GM23338 (cell line): Measurements from ENCODE around the gene KCNT2. TPM values are rescaled to one million over a fixed set of nuclear protein-coding genes. Genes with fewer than 3 reads are reported as not detected.

Experiments used
- ATAC-seq: fragments of 200-7000 bp; cut with Tn5 transposase; 3 replicates; pipeline ENCODE4 v1.9.1; 2020
- DNase-seq: peaks from one replicate; pipeline ENCODE4 v3.0.0-alpha.2; 2015; ENCODE audit warnings: low spot score
- H2AFZ ChIP-seq: fragments of 200-600 bp; sonication (generic); 2 replicates; pipeline ENCODE4 v1.8.0; 2016; ENCODE audit warnings: antibody characterized with exemption, mild to moderate bottlenecking, moderate library complexity
- H3F3A ChIP-seq: fragments of 200-600 bp; sonication (generic); replicated peaks from 2 replicates; pipeline ENCODE4 v1.8.0; 2017; ENCODE audit warnings: antibody characterized with exemption, mixed run types, low read depth
- H3K27ac ChIP-seq: fragments of 200-600 bp; sonication (generic); 2 replicates; pipeline ENCODE4 v1.6.1; 2016; ENCODE audit warnings: low read depth
- H3K27me3 ChIP-seq: fragments of 200-600 bp; sonication (generic); 2 replicates; pipeline ENCODE4 v1.8.0; 2016; ENCODE audit warnings: mild to moderate bottlenecking, mixed run types, moderate library complexity; ENCODE audit not compliant: insufficient read depth
- H3K36me3 ChIP-seq: fragments of 200-600 bp; sonication (generic); 2 replicates; pipeline ENCODE4 v1.8.0; 2016; ENCODE audit warnings: mild to moderate bottlenecking; ENCODE audit not compliant: insufficient read depth
- H3K4me1 ChIP-seq: fragments of 200-600 bp; sonication (generic); 2 replicates; pipeline ENCODE4 v1.8.0; 2016; ENCODE audit warnings: mild to moderate bottlenecking, moderate library complexity; ENCODE audit not compliant: insufficient read depth
- H3K4me2 ChIP-seq: fragments of 200-600 bp; sonication (generic); 2 replicates; pipeline ENCODE4 v1.7.1; 2017; ENCODE audit warnings: mixed run types
- H3K4me3 ChIP-seq: fragments of 200-600 bp; sonication (generic); 2 replicates; pipeline ENCODE4 v1.6.1; 2016; ENCODE audit warnings: mixed run types
- H3K79me2 ChIP-seq: fragments of 200-600 bp; sonication (generic); replicated peaks from 2 replicates; pipeline ENCODE4 v1.8.0; 2017; ENCODE audit warnings: mild to moderate bottlenecking; ENCODE audit not compliant: insufficient read depth
- H3K9me2 ChIP-seq: fragments of 200-600 bp; sonication (generic); 2 replicates; pipeline ENCODE4 v1.8.0; 2017; ENCODE audit not compliant: insufficient read depth
- H4K20me1 ChIP-seq: fragments of 200-600 bp; sonication (generic); replicated peaks from 2 replicates; pipeline ENCODE4 v1.8.0; 2017; ENCODE audit warnings: mild to moderate bottlenecking; ENCODE audit not compliant: insufficient read depth
- H3K27ac Mint-ChIP-seq: 2 replicates; pipeline ENCODE4 v1.8.0; 2020; ENCODE audit warnings: inconsistent platforms, mild to moderate bottlenecking, moderate library complexity, mixed read lengths
- H3K27me3 Mint-ChIP-seq: 3 replicates; pipeline ENCODE4 v1.8.0; 2022; ENCODE audit warnings: low read depth, mild to moderate bottlenecking, moderate library complexity, mixed read lengths, inconsistent platforms; ENCODE audit not compliant: insufficient read depth, poor library complexity
- H3K36me3 Mint-ChIP-seq: 3 replicates; pipeline ENCODE4 v1.8.0; 2021; ENCODE audit warnings: low read depth, mild to moderate bottlenecking, inconsistent platforms, moderate library complexity, mixed read lengths
- H3K4me1 Mint-ChIP-seq: 3 replicates; pipeline ENCODE4 v1.8.0; 2020; ENCODE audit warnings: mild to moderate bottlenecking, inconsistent platforms, mixed read lengths
- H3K4me3 Mint-ChIP-seq: 3 replicates; pipeline ENCODE4 v1.8.0; 2021; ENCODE audit warnings: moderate library complexity, mild to moderate bottlenecking, inconsistent platforms, mixed read lengths
- H3K9me3 Mint-ChIP-seq: 3 replicates; pipeline ENCODE4 v1.8.0; 2020; ENCODE audit warnings: moderate library complexity, mild to moderate bottlenecking, inconsistent platforms, mixed read lengths
- CREB1 ChIP-seq: fragments of 250-450 bp; sonication (Bioruptor Pico); IDR thresholded peaks from 2 replicates; pipeline ENCODE4 v1.5.0; 2020; ENCODE audit warnings: low read depth, mild to moderate bottlenecking, moderate library complexity
- NANOG ChIP-seq: IDR thresholded peaks from 2 replicates; pipeline ENCODE4 v1.6.1; 2016; ENCODE audit warnings: antibody characterized with exemption, borderline replicate concordance
- POLR2AphosphoS5 ChIP-seq: IDR thresholded peaks from 2 replicates; pipeline ENCODE4 v1.6.1; 2016; ENCODE audit warnings: antibody characterized with exemption, low read depth
- ZNF331 ChIP-seq: fragments of 250-450 bp; sonication (Bioruptor Pico); IDR thresholded peaks from 2 replicates; pipeline ENCODE4 v1.5.0; 2020; ENCODE audit warnings: low read depth, mild to moderate bottlenecking, moderate library complexity
- long read RNA-seq: library from polyadenylated mRNA; unstranded; transcript quantifications from one replicate; pipeline ENCODE4 v2.0.0, GENCODE V29; 2020; ENCODE audit not compliant: unreplicated experiment
- polyA plus RNA-seq: library from polyadenylated mRNA; unstranded; fragments of >200 nt; fragmentation: Nextera tagmentation; extraction: Ambion mirVana; gene quantifications from 2 replicates; pipeline ENCODE4 v1.2.1, GENCODE V29; 2016
- total RNA-seq: library from RNA; depleted of rRNA; stranded (reverse); fragments of >200 nt; shearing (Covaris generic); gene quantifications from 2 replicates; pipeline ENCODE4 v1.2.3, GENCODE V29; 2014; rRNA removed
- TF ChIP-seq, protein P1 (sequence below), 2 experiments: fragments of 200-600 bp in 1 of 2; sonication (generic) in 1 of 2; conservative IDR thresholded peaks; 2 replicates each; pipeline versions ENCODE4 v1.5.1 to v1.6.1; 2016 to 2017; ENCODE audit warnings: antibody characterized with exemption in 2 of 2, low read depth in 2 of 2, mild to moderate bottlenecking in 2 of 2, moderate library complexity in 1 of 2
- TF ChIP-seq, protein P2 (sequence below): fragments of 250-450 bp; sonication (Bioruptor Pico); IDR thresholded peaks from 2 replicates; pipeline ENCODE4 v1.5.0; 2020; ENCODE audit warnings: mild to moderate bottlenecking, moderate library complexity
- TF ChIP-seq, protein P3 (sequence below): IDR thresholded peaks from 2 replicates; pipeline ENCODE4 v1.6.1; 2016; ENCODE audit warnings: antibody characterized with exemption

KCNT2 gene
- total RNA-seq (10.1 and 13.4 TPM in 2 replicates), polyA plus RNA-seq (3.5 and 5.4 TPM in 2 replicates)
- long read RNA-seq, partial matches to known transcripts, result 4 of 6 reads
- long read RNA-seq, other reads (novel, unspliced or antisense), result 2 of 6 reads

DNA sequence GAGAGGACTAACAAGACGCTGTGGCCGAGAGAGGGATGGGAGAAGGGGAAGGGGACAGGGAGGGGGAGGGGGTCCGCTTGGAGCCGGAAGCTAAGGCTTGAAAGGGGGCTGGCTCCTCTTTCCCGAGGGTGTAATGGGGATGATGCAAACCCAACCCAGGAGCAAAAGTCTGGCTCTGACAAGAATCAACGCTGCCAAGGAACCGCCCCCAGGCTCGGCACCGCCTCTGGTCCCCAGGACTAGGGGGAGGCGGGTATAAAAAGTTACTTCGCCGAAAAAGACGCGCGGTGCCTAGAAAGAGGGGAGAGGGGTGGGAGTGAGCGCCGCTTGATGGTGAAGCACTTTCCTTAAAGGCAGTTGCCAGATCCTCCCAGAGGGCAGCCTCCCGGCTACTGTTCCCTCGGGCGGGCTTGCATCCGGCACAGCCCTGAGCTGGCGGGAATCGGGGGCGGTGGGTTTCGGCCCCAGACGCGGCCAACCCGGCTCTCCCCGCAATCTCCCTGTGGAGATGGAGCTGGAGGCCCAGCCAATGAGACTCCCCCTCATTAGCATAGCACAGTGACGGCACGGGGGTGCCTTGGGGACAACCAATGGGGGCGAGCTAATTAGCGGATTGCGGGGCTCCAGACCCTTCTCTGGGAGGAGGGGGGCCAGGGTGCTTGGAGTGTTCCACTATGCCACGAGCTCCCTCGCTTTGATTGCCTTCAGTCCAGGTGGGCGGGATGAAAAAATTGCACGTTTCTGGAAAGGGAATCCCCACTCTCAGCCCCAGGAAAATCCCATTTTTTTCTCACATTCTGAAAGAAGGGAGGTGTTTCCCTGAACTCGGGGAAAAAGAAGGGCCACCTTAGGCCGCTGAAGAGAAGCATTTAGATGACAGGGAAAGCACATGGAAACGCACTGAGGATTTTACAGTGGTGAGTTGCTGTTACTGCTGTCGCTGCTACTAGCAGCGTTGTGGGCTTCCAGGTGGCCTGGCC, at the start of gene KCNT2:
Gene KCNT2, minus strand, starts transcription at position 51 of the 980 bp plus-strand sequence. CDS start 131 bp downstream, outside the sequence.
- Histone ChIP-seq H3F3A (peaks cover 9% of the 10 kb centered on the region), H4K20me1 (no peaks in the 10 kb centered on the region), H3K27me3 (no peaks in the 10 kb centered on the region), H2AFZ (peak within 1 kb of the TSS; percentile 45), H3K79me2 (peaks cover 42% of the 10 kb centered on the region), H3K4me2 (peak within 1 kb of the TSS; percentile 92), H3K9me2 (no peaks in the 10 kb centered on the region), H3K4me1 (peaks cover 38% of the 10 kb centered on the region), H3K27ac (peak within 1 kb of the TSS; percentile 100), H3K4me3 (peak within 1 kb of the TSS; percentile 84), H3K36me3 (no peaks in the 10 kb centered on the region; the same call in 1 of the 2 replicates)
- Mint-ChIP-seq H3K4me1 (peaks cover 44% of the 10 kb centered on the region), H3K27ac (peak within 1 kb of the TSS; percentile 99), H3K9me3 (no peaks in the 10 kb centered on the region), H3K27me3 (peaks cover 3% of the 10 kb centered on the region), H3K4me3 (peak within 1 kb of the TSS; percentile 97), H3K36me3 (0 out of 3 replicates have a peak, but pooled peaks cover 3% of the 10 kb centered on the region)
- DNase-seq (peak; percentile 99), ATAC-seq (peak; percentile 93)
- TF ChIP-seq CREB1 (CRISPR knock-in tag) (peak; percentile 73), POLR2AphosphoS5 (peak; percentile 86), ZNF331 (CRISPR knock-in tag) (no peak), NANOG (0 out of 2 replicates have a peak, but pooled peaks have one; percentile 15)
- TF ChIP-seq, protein P1, sequence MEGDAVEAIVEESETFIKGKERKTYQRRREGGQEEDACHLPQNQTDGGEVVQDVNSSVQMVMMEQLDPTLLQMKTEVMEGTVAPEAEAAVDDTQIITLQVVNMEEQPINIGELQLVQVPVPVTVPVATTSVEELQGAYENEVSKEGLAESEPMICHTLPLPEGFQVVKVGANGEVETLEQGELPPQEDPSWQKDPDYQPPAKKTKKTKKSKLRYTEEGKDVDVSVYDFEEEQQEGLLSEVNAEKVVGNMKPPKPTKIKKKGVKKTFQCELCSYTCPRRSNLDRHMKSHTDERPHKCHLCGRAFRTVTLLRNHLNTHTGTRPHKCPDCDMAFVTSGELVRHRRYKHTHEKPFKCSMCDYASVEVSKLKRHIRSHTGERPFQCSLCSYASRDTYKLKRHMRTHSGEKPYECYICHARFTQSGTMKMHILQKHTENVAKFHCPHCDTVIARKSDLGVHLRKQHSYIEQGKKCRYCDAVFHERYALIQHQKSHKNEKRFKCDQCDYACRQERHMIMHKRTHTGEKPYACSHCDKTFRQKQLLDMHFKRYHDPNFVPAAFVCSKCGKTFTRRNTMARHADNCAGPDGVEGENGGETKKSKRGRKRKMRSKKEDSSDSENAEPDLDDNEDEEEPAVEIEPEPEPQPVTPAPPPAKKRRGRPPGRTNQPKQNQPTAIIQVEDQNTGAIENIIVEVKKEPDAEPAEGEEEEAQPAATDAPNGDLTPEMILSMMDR (conservative IDR thresholded peaks at IDR 0.05; ENCODE audit: low read depth in 2 of 2), result peak; percentile 12 to 30; a peak in 3 of 4 replicates
- TF ChIP-seq, protein P2, sequence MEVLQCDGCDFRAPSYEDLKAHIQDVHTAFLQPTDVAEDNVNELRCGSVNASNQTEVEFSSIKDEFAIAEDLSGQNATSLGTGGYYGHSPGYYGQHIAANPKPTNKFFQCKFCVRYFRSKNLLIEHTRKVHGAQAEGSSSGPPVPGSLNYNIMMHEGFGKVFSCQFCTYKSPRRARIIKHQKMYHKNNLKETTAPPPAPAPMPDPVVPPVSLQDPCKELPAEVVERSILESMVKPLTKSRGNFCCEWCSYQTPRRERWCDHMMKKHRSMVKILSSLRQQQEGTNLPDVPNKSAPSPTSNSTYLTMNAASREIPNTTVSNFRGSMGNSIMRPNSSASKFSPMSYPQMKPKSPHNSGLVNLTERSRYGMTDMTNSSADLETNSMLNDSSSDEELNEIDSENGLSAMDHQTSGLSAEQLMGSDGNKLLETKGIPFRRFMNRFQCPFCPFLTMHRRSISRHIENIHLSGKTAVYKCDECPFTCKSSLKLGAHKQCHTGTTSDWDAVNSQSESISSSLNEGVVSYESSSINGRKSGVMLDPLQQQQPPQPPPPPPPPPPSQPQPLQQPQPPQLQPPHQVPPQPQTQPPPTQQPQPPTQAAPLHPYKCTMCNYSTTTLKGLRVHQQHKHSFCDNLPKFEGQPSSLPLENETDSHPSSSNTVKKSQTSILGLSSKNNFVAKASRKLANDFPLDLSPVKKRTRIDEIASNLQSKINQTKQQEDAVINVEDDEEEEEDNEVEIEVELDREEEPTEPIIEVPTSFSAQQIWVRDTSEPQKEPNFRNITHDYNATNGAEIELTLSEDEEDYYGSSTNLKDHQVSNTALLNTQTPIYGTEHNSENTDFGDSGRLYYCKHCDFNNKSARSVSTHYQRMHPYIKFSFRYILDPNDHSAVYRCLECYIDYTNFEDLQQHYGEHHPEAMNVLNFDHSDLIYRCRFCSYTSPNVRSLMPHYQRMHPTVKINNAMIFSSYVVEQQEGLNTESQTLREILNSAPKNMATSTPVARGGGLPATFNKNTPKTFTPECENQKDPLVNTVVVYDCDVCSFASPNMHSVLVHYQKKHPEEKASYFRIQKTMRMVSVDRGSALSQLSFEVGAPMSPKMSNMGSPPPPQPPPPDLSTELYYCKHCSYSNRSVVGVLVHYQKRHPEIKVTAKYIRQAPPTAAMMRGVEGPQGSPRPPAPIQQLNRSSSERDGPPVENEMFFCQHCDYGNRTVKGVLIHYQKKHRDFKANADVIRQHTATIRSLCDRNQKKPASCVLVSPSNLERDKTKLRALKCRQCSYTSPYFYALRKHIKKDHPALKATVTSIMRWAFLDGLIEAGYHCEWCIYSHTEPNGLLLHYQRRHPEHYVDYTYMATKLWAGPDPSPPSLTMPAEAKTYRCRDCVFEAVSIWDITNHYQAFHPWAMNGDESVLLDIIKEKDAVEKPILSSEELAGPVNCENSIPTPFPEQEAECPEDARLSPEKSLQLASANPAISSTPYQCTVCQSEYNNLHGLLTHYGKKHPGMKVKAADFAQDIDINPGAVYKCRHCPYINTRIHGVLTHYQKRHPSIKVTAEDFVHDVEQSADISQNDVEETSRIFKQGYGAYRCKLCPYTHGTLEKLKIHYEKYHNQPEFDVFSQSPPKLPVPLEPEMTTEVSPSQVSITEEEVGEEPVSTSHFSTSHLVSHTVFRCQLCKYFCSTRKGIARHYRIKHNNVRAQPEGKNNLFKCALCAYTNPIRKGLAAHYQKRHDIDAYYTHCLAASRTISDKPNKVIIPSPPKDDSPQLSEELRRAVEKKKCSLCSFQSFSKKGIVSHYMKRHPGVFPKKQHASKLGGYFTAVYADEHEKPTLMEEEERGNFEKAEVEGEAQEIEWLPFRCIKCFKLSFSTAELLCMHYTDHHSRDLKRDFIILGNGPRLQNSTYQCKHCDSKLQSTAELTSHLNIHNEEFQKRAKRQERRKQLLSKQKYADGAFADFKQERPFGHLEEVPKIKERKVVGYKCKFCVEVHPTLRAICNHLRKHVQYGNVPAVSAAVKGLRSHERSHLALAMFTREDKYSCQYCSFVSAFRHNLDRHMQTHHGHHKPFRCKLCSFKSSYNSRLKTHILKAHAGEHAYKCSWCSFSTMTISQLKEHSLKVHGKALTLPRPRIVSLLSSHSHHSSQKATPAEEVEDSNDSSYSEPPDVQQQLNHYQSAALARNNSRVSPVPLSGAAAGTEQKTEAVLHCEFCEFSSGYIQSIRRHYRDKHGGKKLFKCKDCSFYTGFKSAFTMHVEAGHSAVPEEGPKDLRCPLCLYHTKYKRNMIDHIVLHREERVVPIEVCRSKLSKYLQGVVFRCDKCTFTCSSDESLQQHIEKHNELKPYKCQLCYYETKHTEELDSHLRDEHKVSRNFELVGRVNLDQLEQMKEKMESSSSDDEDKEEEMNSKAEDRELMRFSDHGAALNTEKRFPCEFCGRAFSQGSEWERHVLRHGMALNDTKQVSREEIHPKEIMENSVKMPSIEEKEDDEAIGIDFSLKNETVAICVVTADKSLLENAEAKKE (CRISPR knock-in tag), result no peak
- TF ChIP-seq, protein P3, sequence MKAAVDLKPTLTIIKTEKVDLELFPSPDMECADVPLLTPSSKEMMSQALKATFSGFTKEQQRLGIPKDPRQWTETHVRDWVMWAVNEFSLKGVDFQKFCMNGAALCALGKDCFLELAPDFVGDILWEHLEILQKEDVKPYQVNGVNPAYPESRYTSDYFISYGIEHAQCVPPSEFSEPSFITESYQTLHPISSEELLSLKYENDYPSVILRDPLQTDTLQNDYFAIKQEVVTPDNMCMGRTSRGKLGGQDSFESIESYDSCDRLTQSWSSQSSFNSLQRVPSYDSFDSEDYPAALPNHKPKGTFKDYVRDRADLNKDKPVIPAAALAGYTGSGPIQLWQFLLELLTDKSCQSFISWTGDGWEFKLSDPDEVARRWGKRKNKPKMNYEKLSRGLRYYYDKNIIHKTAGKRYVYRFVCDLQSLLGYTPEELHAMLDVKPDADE, result peak; percentile 36; the same call in 1 of the 2 replicates
